NCI-H187 (cell line): ENCODE measurements around the gene MORN5.

ENCODE experiments used
- DNase-seq, 2 experiments: peaks; one replicate each; lab custom pipeline; 2025; lab: John Stamatoyannopoulos, UW

The MORN5 gene

GRCh38 chr9:122144836-122145591 is 14.7 kb upstream of the MORN5 start:
- DNase-seq: no peak

DNA sequence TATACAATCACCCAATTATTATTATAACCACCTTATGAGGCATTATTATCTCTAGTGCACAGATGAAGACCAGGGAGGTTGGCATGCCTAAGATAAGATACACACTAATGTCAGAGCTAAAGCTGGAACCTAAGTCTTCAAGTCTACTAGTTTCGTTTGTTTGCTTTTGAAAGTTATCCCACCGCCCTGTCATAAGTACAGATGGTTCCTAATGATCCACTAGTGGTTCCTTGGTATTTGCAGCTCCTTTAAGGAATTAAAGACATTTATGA is 14.2 kb upstream of the MORN5 start:
- no peak for DNase-seq

DNA sequence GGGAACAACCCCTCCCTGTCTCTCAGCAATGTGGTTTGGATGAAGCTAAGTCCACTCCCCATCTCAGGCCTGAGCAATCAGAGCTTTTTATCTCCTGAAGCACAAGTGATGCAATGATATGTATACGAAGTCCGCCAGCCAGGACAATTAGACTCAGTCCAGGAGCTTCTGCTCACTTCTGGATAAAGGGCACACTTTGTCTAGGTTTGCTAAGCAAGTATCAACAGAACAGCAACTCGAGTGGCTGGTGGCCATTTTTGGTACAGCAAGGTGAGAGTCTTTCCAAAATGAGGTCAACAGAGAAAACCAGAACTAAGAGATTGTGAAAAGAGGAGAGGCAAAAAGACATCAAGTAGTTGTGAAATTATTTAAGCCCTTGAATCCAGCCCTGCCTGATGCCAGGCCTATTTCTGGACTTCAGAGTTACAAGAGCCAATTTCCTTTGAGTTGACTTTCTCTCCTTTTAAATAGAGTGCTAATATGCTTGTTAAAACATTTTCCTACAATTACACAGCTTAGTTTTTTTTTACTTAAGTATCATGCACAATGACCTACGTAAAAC is 8.4 kb upstream of the MORN5 start:
- DNase-seq: no peak

DNA sequence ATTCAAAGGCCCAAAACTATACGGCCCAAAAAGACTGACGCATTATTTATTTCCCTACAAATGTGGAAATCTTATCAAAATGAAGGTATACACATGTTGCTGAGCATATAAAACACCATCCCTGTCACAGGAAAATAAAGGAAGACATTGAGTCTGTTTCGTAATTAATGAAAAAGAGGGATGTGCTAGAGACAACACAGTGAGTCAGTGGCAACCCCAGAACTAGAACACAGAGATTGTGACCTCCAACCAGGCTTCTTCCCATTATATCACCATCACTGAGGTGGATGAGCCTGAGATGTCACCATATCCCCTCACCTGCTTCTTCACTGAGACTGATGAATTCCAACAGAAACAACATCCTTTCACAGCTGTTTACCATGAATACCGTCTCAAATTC is 3.9 kb upstream of the MORN5 start:
- DNase-seq: no peak

- no peak for DNase-seq
Measured at GRCh38 chr9:122158202-122158601, 1.5 kb upstream of the MORN5 start.

DNA sequence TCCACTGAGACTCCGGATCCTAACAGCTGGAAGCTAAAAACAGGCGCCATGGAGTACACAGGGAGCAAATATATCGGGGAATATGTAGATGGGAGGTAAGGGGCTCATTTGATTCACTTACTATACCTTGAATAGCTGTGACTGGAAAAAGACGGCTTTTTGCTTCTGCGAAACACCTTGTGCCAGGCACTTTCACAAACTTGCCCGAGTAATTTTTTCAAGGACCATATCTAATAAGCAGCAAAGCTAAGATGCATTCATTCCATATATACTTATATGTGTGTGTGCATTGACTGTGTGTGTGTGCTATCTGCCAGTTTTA is 178 bp downstream of the MORN5 start:
- DNase-seq: no peak

- no peak for DNase-seq
Measured at GRCh38 chr9:122162415-122162814, 2.7 kb downstream of the MORN5 start.

DNA sequence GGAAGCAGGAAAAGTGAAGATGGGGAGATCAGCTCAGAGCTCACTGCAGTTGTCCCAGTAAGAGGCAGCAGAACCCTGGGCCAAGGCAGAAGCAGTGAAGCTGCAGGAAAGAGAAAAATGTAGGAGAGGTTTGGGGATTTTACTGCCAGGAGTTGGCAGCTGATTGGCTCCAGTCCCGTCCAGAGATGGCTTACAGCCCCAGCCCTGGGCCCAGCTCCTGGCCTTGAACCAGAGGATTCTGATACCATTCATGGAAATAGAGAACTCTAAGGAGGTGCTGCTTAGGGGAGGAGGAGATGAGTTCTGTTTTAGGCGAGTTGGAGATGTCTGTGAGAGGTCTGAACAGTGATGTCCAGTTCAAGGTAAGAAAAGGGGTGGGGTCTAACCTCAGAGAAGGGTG is 4.6 kb downstream of the MORN5 start:
- no peak for DNase-seq

DNA sequence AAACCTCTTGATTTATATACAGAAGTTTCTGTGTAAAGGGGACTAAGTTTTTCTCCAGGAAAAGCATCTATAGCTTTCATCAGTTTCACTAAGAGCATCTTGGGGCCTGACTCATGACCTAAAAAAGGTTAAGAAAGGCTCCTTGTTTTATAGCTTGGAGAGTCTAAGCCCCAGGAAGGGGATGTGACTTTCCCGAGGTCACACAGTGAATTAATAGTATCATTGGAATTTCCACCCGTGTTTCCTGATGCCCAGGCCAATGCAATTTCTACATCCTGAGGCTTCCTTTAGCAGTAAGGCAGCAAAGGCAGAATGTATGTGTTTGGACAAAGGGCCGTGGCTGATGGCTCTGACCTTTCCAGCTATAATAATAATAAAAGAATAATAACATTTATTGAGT is 8.6 kb downstream of the MORN5 start:
- DNase-seq: no peak

DNA sequence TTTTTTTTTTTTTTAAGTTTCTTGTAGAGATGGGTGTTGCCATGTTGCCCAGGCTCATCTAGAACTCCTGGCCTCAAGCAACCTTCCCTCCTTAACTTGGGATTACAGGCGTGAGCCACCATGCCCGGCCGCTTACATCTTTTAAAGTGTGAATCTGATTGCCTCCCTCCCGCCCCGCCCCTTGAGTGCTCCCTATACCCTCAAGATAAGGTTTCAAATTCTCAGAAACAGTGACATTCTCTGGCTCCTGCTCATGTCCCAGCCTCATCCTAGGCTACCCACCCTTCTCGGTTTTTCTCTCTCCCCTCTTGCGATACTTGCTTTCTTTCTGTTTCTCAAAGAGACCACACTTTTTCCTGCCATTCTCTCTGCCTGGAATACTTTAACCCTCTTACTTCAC is 12.4 kb downstream of the MORN5 start:
- DNase-seq: no peak

- DNase-seq: no peak
Measured at GRCh38 chr9:122173670-122174069, 14.0 kb downstream of the MORN5 start.

GRCh38 chr9:122176916-122177315 is 17.2 kb downstream of the MORN5 start:
- DNase-seq: no peak

DNA sequence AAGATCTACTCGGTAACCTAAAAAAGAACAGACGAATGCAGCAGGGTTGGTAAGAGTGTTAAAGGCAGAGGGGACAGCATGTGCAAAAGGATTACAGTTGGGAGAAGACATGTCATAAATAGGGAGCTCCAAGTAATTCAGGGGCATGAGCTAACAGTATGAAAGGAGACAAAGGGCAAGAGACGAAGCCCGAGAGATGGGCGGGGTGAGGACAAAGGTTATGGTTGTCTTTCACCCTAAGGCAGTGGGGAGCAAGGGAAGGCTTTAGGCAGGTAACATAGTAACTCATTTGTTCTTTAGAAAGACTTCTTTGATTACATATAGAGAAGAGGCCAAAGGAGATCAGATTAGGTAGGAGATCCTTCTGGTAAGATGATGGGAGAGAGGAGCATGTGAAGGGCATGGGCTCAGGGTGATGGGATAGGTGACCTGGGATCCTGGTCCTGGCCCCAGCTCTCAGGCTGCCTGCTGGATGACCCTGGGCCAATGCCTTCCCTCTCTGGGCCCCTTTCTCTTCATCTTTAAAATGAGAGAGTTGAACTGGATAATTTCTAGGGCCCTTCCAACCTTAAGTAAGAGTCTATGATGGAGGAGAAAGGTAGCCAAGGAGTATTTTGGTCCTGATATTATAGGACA is 19.5 kb downstream of the MORN5 start:
- DNase-seq: no peak

DNA sequence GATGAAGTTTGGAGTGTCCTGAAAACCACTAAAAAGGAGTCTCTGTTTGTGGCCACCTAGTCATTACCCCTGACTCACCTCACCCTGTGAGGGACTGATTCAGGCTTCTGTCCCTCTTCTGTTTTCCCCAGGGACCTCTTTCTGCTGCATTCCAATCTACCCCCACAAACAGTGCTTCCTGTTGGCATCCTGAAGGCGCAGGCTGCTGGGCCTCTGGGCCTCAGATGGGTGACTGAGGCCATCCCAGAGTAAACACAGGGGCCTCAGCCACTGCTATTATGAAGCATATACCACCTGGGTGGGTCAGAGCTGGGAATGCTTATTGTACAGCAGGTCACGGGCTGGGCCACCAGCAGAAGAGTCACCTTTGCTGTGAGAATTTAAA is 20.0 kb downstream of the MORN5 start:
- no peak for DNase-seq

- DNase-seq: no peak
Measured at GRCh38 chr9:122180633-122181032, 20.9 kb downstream of the MORN5 start.

- DNase-seq: no peak
Measured at GRCh38 chr9:122183501-122183900, 23.8 kb downstream of the MORN5 start.

DNA sequence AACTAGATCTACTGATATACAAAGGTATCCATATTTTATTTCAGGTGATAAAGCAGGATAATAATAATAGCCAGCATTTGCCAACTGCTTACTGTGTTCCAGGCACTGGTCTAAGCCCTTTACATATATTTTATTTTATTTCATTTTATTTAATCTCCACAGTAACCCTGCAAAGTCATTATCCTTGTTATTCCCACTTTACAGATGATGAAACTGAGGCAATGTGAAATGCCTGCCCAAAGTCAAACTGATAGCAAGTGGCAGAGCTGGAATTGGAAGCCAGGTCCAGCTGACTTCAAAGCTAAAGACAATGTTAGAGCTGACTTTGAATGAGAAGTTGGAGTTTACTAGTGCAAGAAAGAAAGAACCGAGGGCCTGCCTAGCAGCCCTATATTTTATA is 24.8 kb downstream of the MORN5 start:
- DNase-seq: no peak

DNA sequence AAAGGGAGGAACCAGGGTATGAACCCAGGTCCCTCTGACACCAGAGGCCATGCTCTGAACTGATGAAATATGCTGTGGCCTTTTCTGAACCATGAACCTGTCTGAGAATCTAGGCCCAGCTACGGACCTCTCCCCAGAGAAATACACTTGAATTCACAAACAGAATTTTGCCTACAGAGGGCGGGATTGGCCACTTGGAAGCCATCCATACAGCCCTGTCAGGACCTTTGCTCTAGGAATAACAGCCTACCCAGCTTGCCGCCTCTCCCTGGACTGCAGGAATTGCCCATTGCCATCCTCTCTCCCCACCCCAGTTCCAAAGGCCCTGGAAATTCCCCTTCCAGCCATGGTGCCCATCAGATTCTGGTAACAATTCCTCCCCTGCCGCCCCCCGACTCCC is 26.6 kb downstream of the MORN5 start:
- no peak for DNase-seq

DNA sequence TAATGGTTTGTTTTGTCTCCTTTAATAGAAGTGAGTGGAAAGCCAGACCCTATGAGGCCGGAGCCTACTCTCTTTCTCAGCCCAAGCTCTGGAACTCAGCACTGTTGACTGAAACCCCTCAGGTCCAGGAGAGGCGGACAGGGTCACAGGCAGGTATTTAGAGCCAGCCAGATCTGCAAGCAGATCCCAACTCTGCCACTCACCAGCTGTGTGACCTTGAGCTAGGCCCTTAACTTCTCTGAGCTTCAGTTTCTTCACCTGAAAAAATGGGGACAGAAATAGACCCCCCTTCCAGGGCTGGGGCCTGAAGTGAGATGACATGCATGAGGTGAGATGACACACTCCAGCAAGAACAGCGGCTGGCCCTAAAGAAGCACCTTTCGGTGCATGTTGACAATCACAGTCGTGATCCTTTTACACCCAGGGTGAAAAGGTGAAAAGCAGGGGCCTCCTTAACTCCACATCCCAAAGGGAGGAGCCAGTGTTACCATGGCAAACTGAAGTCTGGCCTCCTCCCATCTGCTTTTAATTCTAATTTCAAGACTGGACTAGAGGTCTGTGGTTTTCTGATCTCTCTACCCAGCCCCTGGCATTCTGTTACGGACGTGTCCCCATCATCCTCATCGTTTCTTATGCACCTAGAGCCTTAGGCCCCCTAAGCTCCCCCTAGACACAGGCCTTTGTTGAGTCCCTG is 27.2 kb downstream of the MORN5 start:
- no peak for DNase-seq

DNA sequence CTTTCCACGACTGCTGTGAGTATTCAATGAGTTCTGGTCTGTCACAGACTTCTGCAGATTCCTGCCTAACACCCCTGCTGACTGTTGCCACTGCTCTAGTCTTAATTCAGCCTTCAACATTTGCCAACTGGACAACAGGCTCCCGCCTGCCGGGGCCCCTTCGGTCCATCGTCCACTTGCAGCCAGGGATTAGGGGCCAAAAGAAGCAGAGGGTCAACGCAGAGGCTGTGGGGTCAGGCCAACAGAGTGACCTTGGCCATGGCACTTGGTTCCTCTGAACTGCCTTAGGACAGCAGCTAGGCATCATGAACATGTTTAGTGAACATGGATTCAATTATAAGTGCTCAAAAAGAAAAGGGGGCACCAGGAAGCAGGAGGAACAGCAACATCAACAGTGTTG is 28.7 kb downstream of the MORN5 start:
- DNase-seq: no peak

- peak; percentile 40 to 49 for DNase-seq
Measured at GRCh38 chr9:122190597-122191381, 31.1 kb downstream of the MORN5 start.

GRCh38 chr9:122191584-122191983 is 31.9 kb downstream of the MORN5 start:
- DNase-seq: no peak
